NCI-H524 treated with DMSO at 0.1 percent for 48 hours (cell line): ENCODE results near the gene HIGD2B.
"Not testable (repeated sequence)": the region's sequence is repeated elsewhere in the genome, so short reads cannot be mapped to it uniquely, and the experiment has no call there.

ENCODE experiments used
- DNase-seq: peaks from one replicate; lab custom pipeline; 2025; lab: John Stamatoyannopoulos, UW

The HIGD2B gene

GRCh38 chr15:72676838-72677237 lies 9.1 kb downstream of the HIGD2B start:
- no peak for DNase-seq

DNA sequence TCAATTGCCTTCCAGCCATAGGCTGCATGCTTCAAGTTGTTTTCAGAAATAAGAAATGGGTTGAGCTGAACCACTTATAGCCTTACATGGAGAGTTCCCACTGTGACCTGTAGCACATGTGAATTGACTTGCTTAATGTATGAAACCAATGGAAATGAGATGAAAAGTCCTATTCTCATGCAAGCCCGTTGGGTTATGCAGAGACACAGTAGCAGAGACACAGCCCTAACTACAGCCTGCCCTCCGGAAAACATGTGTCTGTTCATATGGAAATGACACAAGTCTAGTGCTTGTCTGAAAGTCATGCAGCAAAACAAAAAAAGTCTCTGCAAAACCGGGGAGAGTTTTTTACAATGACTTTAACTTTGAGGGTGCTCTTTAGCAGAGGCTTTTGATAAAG lies 14.5 kb downstream of the HIGD2B start:
- no peak for DNase-seq

GRCh38 chr15:72670656-72671352 lies 15.2 kb downstream of the HIGD2B start:
- not testable (repeated sequence) for DNase-seq

- DNase-seq = not testable (repeated sequence)
Observed at GRCh38 chr15:72669803-72670202, 16.2 kb downstream of the HIGD2B start.

DNA sequence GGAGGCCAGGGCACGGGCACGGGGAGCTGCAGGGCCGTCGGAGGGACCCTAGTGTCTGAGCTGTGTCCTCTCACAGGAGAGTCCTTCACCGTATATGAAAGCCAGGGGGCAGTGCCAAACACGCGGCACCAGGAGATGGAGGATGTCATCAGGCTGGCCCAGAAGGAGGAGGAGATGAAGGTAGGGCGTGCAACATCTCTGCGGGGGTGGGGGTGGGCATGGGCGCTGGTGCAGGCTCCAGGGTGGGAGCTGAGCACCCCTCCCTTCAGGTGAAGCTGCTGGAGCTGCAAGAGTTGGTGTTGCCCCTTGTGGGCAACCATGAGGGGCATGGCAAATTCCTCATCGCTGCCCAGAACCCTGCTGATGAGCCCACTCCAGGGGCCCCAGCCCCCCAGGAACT lies 20.3 kb downstream of the HIGD2B start:
- not testable (repeated sequence) for DNase-seq

- DNase-seq = not testable (repeated sequence)
Observed at GRCh38 chr15:72663931-72664330, 22.1 kb downstream of the HIGD2B start.

DNA sequence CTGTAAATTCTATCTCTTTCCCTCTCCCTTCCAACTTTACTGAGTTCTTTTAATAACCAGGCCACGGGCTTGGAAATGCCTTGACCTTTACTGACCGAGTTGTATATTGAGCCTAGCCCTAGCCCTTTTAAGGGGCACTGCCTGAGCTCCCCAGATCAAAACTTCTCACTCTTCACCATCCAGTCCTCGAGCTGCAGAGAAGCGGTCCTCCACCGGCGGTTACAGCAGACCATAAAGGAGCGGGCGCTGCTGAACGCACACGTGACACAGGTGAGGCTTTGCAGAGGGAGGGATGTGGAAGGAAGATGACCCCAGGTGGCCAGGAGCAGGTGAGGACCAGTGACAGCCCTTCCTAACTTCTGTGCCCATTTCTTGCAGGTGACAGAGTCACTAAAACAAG lies 24.9 kb downstream of the HIGD2B start:
- not testable (repeated sequence) for DNase-seq

DNA sequence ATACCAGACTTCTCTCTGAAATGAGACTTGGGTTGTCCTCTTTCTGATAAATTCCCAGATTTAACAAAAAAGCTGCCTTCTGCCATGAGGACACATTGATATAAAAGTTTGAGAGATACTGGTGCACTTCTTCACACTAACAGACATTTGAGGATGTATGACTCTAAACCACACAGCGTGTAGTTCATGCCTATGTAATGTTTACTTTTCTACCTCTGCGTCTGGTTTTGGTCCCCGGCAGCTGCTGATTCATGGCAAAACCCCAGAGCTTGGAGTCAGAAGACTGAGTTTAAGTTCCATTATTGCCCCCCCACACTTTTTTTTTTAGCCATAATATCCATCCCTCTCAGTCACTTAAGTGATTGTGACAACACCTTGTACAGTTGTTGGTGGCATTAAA lies 30.0 kb downstream of the HIGD2B start:
- DNase-seq = not testable (repeated sequence)

DNA sequence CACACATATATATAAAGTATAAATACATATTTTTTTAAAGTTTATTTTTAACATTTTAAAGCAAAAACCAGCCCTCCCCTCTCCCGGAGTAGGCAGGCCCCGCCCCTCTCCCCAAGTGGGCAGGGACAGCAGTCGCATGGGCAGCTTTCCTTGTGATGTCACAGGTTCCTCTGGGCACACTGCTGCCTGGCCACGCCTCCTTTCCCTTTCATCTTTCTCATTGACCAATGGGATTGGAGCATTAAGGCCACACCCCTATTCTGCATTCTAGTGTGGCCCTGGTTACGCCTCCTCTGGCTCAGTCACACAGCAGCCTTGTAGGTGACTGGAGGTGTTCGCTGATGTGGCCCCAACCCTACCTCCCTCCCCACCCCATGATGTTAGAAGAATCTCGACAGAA lies 31.6 kb downstream of the HIGD2B start, which contains the start of gene GOLGA6B:
Gene GOLGA6B (plus strand): TSS at position 301 of the 400 bp plus-strand sequence. CDS start 41 bp downstream, at position 342.
- not testable (repeated sequence) for DNase-seq

- not testable (repeated sequence) for DNase-seq
Observed at GRCh38 chr15:72648631-72649253, 37.2 kb downstream of the HIGD2B start.

- DNase-seq = not testable (repeated sequence)
Observed at GRCh38 chr15:72642271-72642670, 43.7 kb downstream of the HIGD2B start.

DNA sequence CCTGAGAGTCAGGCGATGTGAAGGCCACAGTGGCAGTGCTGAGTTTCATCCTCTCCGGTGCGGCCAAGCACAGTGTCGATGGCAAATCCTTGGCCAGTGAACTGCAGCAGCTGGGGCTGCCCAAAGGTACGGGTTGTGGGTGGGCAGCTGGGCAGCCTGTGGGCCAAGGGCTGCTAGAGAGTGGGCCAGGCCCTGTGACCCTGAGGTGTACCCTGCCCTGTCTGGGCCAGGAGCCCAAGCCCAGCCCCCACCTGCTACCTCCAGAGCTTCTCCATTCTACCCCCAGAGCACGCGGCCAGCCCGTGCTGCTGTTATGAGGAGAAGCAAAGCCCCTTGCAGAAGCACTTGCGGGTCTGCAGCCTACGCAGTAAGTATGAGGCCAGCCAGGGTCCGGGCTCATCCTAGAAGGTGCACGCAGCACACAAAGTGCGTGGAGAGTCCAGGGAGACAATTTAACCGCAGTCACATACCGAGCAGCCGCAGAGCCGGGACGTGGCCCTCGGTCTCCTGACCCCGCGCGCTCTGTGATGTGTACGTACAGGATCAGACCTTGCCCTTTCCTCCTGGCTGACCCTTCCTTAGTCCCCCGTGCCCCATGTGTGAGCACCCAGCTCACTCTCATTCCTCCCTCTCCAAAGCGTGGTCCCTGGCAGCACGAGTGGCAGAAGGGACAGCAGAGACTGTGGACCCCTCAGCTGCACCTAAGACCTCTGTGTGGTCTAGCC lies 46.1 kb downstream of the HIGD2B start:
- DNase-seq = not testable (repeated sequence)

GRCh38 chr15:72636519-72637282 lies 49.3 kb downstream of the HIGD2B start:
- DNase-seq = not testable (repeated sequence)

DNA sequence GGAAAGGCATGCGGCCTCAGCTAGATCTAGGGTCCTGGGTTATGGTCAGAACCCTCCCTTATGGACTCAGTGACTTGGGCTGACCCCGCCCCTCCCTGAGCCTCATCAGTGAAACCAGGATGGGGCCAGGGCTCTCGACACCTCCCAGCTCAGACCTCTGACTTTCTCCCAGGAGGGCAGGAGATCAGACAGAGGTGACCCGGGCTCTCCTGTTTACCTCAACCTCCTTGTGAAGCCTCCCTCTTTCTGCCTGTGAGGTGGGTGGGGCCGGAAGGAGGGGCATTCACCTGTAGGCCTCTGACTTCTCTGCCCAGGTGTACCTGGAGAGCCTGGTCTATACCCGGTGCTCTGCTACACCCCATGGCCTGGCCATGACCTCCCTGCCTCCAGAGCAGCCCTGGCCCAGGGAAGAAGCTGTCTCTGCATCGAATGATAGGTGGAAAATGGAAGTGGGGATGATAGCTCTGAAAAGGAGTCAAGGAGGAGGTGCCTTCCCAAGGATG lies 56.9 kb downstream of the HIGD2B start:
- DNase-seq = not testable (repeated sequence)

- DNase-seq = not testable (repeated sequence)
Observed at GRCh38 chr15:72628249-72629067, 57.5 kb downstream of the HIGD2B start.

GRCh38 chr15:72626153-72626552 lies 59.8 kb downstream of the HIGD2B start:
- not testable (repeated sequence) for DNase-seq
